ENCODE results near the gene RWDD3. TPM values are rescaled to one million over a fixed set of nuclear protein-coding genes. Genes with fewer than 3 reads are reported as not detected.

Gene RWDD3
- total and polyA plus RNA-seq, 2 of the 4 experiments (the other 2 are of a cell fraction) = 10.4 to 13.6 TPM

GRCh38 chr1:95252422-95252821 lies 18.4 kb downstream of the RWDD3 start:
- CTCF ChIA-PET = no interaction called here
- Histone ChIP-seq H3K36me3 (ENCODE audit: control insufficient read depth, insufficient read depth, low read length) (peaks cover 5% of the 10 kb centered on the region; the same call in 1 of the 2 replicates), H2BK15ac (ENCODE audit: low read depth, low read length) (no peak overlapping the region), H3K4ac (ENCODE audit: low read depth, low read length) (no peak overlapping the region), H3K4me2 (ENCODE audit: low read depth, low read length) (no peak overlapping the region), H3K9me1 (ENCODE audit: insufficient read depth, low read length) (peaks cover 4% of the 10 kb centered on the region; the same call in 1 of the 2 replicates), H3K9ac (ENCODE audit: low read depth, low read length) (no peak overlapping the region), H2AK9ac (replicated peaks; ENCODE audit: low read depth, low read length, poor library complexity) (no peak overlapping the region), H4K8ac (ENCODE audit: low read depth in 2 of 2, low read length in 2 of 2) (no peak overlapping the region), H4K20me1 (ENCODE audit: insufficient read depth, low read length) (no peaks in the 10 kb centered on the region), H3K4me3 (ENCODE audit: insufficient read depth, low read depth, low read length) (no peak overlapping the region), H2BK120ac (ENCODE audit: low read depth, low read length) (no peak overlapping the region), H3K9me3 (ENCODE audit: control insufficient read depth, insufficient read depth, low read length) (no peaks in the 10 kb centered on the region), H3K4me1 (ENCODE audit: control insufficient read depth, insufficient read depth, low read length) (no peaks in the 10 kb centered on the region), H3K27me3 (ENCODE audit: control insufficient read depth, insufficient read depth, low read length) (no peaks in the 10 kb centered on the region), H4K5ac (ENCODE audit: low read depth, low read length) (no peak overlapping the region), H2AFZ (replicated peaks; ENCODE audit: low read length, poor library complexity) (no peak overlapping the region), H3K18ac (ENCODE audit: low read depth, low read length) (no peak overlapping the region), H3K79me1 (ENCODE audit: low read depth in 1 of 2, low read length in 2 of 2) (no peaks in the 10 kb centered on the region), H2BK20ac (ENCODE audit: low read depth, low read length) (no peak overlapping the region), H2AK5ac (ENCODE audit: low read depth, low read length) (no peak overlapping the region), H3K56ac (ENCODE audit: extremely low read depth, insufficient read depth, low read length) (no peak overlapping the region), H2BK5ac (ENCODE audit: low read depth, low read length, poor library complexity, severe bottlenecking) (no peak overlapping the region), H3K14ac (replicated peaks; ENCODE audit: low read depth, low read length) (no peak overlapping the region), H3K23ac (ENCODE audit: low read depth, low read length) (no peak overlapping the region), H3K27ac (ENCODE audit: insufficient read depth, low read length) (no peak overlapping the region), H4K91ac (ENCODE audit: insufficient read depth, low read depth, low read length) (no peak overlapping the region)
- DNase-seq (no peak), ATAC-seq (ENCODE audit: low read depth) (no peak)
- no TSS peak for BruUV-seq (replicated peaks)
- dilution Hi-C loops (cut with HindIII; ENCODE audit: low sequenced_read_pairs, unreplicated experiment) = no loop called here
- no CpG with 5 or more reads among the region's 4 CpGs for WGBS, 2 experiments (ENCODE audit: extremely low coverage in 2 of 2, insufficient read length in 1 of 2)
- intact Hi-C loops (cut with micrococcal nuclease) = no loop called here
- in situ Hi-C loops (cut with MboI; ENCODE audit: low sequenced_read_pairs) = no loop called here
- no peak for TF ChIP-seq RFX5 (IDR thresholded peaks at IDR 0.05; ENCODE audit: low read depth, low read length)
- TF ChIP-seq, protein P1, sequence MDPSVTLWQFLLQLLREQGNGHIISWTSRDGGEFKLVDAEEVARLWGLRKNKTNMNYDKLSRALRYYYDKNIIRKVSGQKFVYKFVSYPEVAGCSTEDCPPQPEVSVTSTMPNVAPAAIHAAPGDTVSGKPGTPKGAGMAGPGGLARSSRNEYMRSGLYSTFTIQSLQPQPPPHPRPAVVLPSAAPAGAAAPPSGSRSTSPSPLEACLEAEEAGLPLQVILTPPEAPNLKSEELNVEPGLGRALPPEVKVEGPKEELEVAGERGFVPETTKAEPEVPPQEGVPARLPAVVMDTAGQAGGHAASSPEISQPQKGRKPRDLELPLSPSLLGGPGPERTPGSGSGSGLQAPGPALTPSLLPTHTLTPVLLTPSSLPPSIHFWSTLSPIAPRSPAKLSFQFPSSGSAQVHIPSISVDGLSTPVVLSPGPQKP (IDR thresholded peaks at IDR 0.05; ENCODE audit: borderline replicate concordance, low read depth, low read length) = no peak
- TF ChIP-seq CTCF (conservative IDR thresholded peaks at IDR 0.05; ENCODE audit: low read depth, low read length) = no peak
- TF ChIP-seq MAFK (IDR thresholded peaks at IDR 0.05; ENCODE audit: low read depth, low read length) = no peak
- no peak for TF ChIP-seq CHD1 (IDR thresholded peaks at IDR 0.05; ENCODE audit: low read depth, low read length)
- no peak for TF ChIP-seq MAZ (IDR thresholded peaks at IDR 0.05; ENCODE audit: borderline replicate concordance, low read depth, low read length)
- no peak for TF ChIP-seq BHLHE40 (IDR thresholded peaks at IDR 0.05; ENCODE audit: low read depth, low read length)
- POLR2A ChIA-PET (ENCODE audit: unreplicated experiment) = no interaction called here
